ENCODE measurements around the gene RPS6KL1. TPM values are rescaled to one million over a fixed set of nuclear protein-coding genes. Genes with fewer than 3 reads are reported as not detected.
A peak's percentile ranks its signal among the peaks of the same experiment; 100 is the strongest.

RPS6KL1 gene
- total RNA-seq, 1 donor: 0.36 TPM

DNA sequence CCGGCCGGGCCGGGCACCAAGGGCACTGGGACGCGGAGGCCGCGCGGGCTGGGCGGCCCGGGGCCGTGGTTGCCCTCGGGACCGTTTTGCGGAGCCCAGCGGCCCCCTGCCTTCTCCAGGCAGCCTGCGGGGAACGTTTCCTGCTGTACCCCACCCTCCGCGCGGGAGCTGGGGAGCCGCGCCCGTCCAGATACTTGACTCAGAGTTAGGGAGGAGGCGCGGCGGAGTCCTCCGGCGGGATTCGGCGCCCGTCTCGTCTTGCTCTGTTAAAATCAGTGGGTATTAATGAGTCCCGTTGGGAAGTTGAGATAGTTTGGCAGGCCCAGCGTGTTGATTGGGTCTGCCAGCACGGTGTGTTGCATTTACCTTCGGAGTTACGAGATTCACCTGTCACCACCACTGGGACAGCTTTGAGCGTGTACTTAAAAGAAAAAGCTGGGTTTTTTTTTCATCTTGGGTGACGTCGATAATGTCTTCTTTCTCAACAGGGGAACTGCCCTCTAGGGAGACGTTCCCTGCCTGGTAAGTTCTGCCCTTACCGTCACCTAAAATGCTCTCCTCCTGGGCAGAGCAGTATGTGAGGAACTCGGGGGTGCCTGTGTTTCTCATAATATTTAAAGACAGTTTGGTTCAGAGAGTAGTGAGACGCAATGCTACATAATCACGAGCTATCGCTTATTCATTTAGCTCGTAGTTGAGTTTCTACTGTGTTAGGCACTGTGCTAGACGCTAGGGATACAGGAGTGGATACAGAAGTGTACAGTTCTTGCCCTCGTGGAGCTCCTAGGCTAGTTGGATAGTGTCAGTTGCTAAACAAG lies 40.7 kb downstream of the RPS6KL1 start:
- peak; percentile 87 for DNase-seq (ENCODE audit: insufficient read length, low spot score, missing footprints)
- H3K4me2 ChIP-seq (ENCODE audit: insufficient read depth, low read length): peak overlapping the region; percentile 88
- peak overlapping the region; percentile 94 for H2AFZ ChIP-seq (ENCODE audit: low read length)
- peak overlapping the region; percentile 93 for H3K4me3 ChIP-seq (ENCODE audit: insufficient read depth, low read length)
- peaks cover 37% of the 10 kb centered on the region for H4K20me1 ChIP-seq (ENCODE audit: insufficient read depth, low read length)
- H3K36me3 ChIP-seq (ENCODE audit: insufficient read depth, low read length): peaks cover 4% of the 10 kb centered on the region
- H3K79me2 ChIP-seq (ENCODE audit: insufficient read depth, low read length): peaks cover 51% of the 10 kb centered on the region
- H3K4me1 ChIP-seq (ENCODE audit: insufficient read depth, low read length): peaks cover 45% of the 10 kb centered on the region
- TF ChIP-seq, protein P1, sequence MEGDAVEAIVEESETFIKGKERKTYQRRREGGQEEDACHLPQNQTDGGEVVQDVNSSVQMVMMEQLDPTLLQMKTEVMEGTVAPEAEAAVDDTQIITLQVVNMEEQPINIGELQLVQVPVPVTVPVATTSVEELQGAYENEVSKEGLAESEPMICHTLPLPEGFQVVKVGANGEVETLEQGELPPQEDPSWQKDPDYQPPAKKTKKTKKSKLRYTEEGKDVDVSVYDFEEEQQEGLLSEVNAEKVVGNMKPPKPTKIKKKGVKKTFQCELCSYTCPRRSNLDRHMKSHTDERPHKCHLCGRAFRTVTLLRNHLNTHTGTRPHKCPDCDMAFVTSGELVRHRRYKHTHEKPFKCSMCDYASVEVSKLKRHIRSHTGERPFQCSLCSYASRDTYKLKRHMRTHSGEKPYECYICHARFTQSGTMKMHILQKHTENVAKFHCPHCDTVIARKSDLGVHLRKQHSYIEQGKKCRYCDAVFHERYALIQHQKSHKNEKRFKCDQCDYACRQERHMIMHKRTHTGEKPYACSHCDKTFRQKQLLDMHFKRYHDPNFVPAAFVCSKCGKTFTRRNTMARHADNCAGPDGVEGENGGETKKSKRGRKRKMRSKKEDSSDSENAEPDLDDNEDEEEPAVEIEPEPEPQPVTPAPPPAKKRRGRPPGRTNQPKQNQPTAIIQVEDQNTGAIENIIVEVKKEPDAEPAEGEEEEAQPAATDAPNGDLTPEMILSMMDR (IDR thresholded peaks at IDR 0.05; ENCODE audit: extremely low read depth, low read depth, low read length): no peak
- peak overlapping the region; percentile 90 for H3K27ac ChIP-seq (ENCODE audit: low read depth, low read length)
- H3K9me3 ChIP-seq (ENCODE audit: low read depth, low read length): no peaks in the 10 kb centered on the region
- H3K27me3 ChIP-seq (ENCODE audit: insufficient read depth, low read length): no peaks in the 10 kb centered on the region

- Histone ChIP-seq H3K4me1 (ENCODE audit: insufficient read depth, low read length) (peaks cover 43% of the 10 kb centered on the region), H2AFZ (ENCODE audit: low read length) (peak within 1 kb of the TSS; percentile 94), H3K4me3 (ENCODE audit: insufficient read depth, low read length) (peak within 1 kb of the TSS; percentile 93), H3K4me2 (ENCODE audit: insufficient read depth, low read length) (peak within 1 kb of the TSS; percentile 88), H3K27ac (ENCODE audit: low read depth, low read length) (peak within 1 kb of the TSS; percentile 90), H3K36me3 (ENCODE audit: insufficient read depth, low read length) (no peaks in the 10 kb centered on the region), H3K79me2 (ENCODE audit: insufficient read depth, low read length) (peaks cover 44% of the 10 kb centered on the region), H3K27me3 (ENCODE audit: insufficient read depth, low read length) (no peaks in the 10 kb centered on the region), H4K20me1 (ENCODE audit: insufficient read depth, low read length) (peaks cover 33% of the 10 kb centered on the region), H3K9me3 (ENCODE audit: low read depth, low read length) (no peaks in the 10 kb centered on the region)
- peak; percentile 97 for DNase-seq (ENCODE audit: insufficient read length, low spot score, missing footprints)
- TF ChIP-seq, protein P1 (IDR thresholded peaks at IDR 0.05; ENCODE audit: extremely low read depth, low read depth, low read length): no peak
These were observed 41.5 kb downstream of the RPS6KL1 start, which contains the start of gene DLST for GRCh38 chr14:74881431-74882102. Gene DLST, plus strand, starts transcription at chr14:74881916. Its CDS starts 38 bp downstream, at chr14:74881954.

DNA sequence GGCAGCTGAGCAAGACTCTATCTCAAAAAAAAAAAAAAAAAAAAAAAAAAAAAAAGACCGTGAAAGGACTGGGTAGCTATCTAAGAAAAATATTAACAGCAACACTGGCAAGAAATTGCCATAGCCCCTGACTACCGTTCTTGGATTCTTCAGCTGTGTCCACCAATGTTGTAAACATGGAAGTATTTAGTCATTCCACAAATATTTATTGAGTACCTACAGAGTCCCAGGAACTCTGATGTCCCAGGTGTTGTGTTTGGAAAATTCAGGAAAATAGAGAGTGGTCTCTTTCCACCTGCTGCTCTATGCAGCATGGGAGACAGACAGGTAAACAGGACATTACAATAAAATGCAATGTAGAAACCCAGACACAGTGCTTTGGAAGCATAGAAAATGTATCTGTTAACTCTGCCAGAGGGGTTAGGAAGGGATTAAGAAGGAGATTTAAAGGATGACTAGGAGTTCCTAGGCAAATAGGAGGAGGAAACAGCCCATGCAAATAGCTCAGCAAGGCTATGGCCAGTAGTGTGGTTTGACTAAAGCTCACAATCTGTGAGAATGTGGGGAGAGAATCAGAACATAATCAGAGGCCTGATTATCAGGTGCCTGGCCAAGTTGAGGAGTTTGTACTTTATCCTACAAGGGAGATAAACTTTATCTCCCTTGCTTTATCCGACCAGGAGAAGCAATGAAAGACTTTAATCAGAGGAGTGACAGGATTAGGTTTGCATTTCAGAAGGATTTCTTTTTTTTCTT lies 43.5 kb downstream of the RPS6KL1 start:
- H3K27ac ChIP-seq (ENCODE audit: low read depth, low read length): no peak overlapping the region
- peaks cover 30% of the 10 kb centered on the region for H3K4me1 ChIP-seq (ENCODE audit: insufficient read depth, low read length)
- H2AFZ ChIP-seq (ENCODE audit: low read length): no peak overlapping the region
- no peaks in the 10 kb centered on the region for H3K36me3 ChIP-seq (ENCODE audit: insufficient read depth, low read length)
- H4K20me1 ChIP-seq (ENCODE audit: insufficient read depth, low read length): peaks cover 19% of the 10 kb centered on the region
- H3K9me3 ChIP-seq (ENCODE audit: low read depth, low read length): no peaks in the 10 kb centered on the region
- DNase-seq (ENCODE audit: insufficient read length, low spot score, missing footprints): no peak
- H3K79me2 ChIP-seq (ENCODE audit: insufficient read depth, low read length): peaks cover 28% of the 10 kb centered on the region
- TF ChIP-seq, protein P1 (IDR thresholded peaks at IDR 0.05; ENCODE audit: extremely low read depth, low read depth, low read length): no peak
- H3K4me2 ChIP-seq (ENCODE audit: insufficient read depth, low read length): no peak overlapping the region
- no peak overlapping the region for H3K4me3 ChIP-seq (ENCODE audit: insufficient read depth, low read length)
- H3K27me3 ChIP-seq (ENCODE audit: insufficient read depth, low read length): no peaks in the 10 kb centered on the region

All from osteoblast (primary cell).